GM12891 (cell line): Measurements from ENCODE around the gene CATSPERD.

Source experiments
- POLR2A ChIP-seq: IDR thresholded peaks from 2 replicates; pipeline ENCODE4 v1.6.1; 2011; ENCODE audit warnings: low read depth, low read length, control low read depth
- POLR2AphosphoS5 ChIP-seq: IDR thresholded peaks from 2 replicates; pipeline ENCODE4 v1.6.1; 2011; ENCODE audit warnings: low read depth, low read length, control low read depth
- POU2F2 ChIP-seq: IDR thresholded peaks from 2 replicates; pipeline ENCODE4 v1.6.1; 2011; ENCODE audit warnings: low read depth, mild to moderate bottlenecking, control low read depth, low read length, moderate library complexity
- SPI1 ChIP-seq: IDR thresholded peaks from 2 replicates; pipeline ENCODE4 v1.6.1; 2011; ENCODE audit warnings: low read depth, low read length, control low read depth
- TAF1 ChIP-seq: IDR thresholded peaks from 2 replicates; pipeline ENCODE4 v1.6.1; 2011; ENCODE audit warnings: low read depth, low read length, control low read depth

GRCh38 chr19:5697890-5698634 lies 22.4 kb upstream of the CATSPERD start:
- TF ChIP-seq POLR2A (peak; percentile 8), SPI1 (no peak), TAF1 (no peak), POLR2AphosphoS5 (no peak), POU2F2 (no peak)
